ENCODE data around the gene RAPGEF3. TPM values are rescaled to one million over a fixed set of nuclear protein-coding genes. Genes with fewer than 3 reads are reported as not detected.

The RAPGEF3 gene
- total RNA-seq, 2 donors from 2014 or later, result 27.3 to 35.9 TPM

GRCh38 chr12:47715877-47716548, 42.7 kb downstream of the RAPGEF3 start:
- peak in 1 of 2 donors; percentile 2 for ATAC-seq
- intact Hi-C loops (cut with DNase I), result loop anchor here (2.0 to 10.0 kb wide), 7 partner anchors 43 to 249 kb away; partner anchors contain the start of genes RAPGEF3 (in 1 of the 2) and TMEM106C (in 1 of the 2)
- DNase-seq, result peak; percentile 44

GRCh38 chr12:47715393-47715876, 43.2 kb downstream of the RAPGEF3 start:
- ATAC-seq (peak; percentile 59 to 67), DNase-seq (peak; percentile 84)
- intact Hi-C loops (cut with DNase I), result loop anchor here (2.0 to 10.0 kb wide), 5 partner anchors 51 to 249 kb away; partner anchors contain the start of gene TMEM106C (in 1 of the 2)

GRCh38 chr12:47714826-47715386, 43.8 kb downstream of the RAPGEF3 start:
- ATAC-seq, result no peak
- no peak for DNase-seq
- intact Hi-C loops (cut with DNase I), result loop anchor here (2.0 to 10.0 kb wide), 5 partner anchors 52 to 250 kb away; partner anchors contain the start of gene TMEM106C (in 1 of the 2)

GRCh38 chr12:47712171-47712570, 46.5 kb downstream of the RAPGEF3 start:
- intact Hi-C loops (cut with DNase I), result loop anchor here in 1 of 2 donors (10.0 kb wide), 1 partner anchor 253 kb away; the partner anchor contains the start of gene TMEM106C
- no peak for ATAC-seq

DNA sequence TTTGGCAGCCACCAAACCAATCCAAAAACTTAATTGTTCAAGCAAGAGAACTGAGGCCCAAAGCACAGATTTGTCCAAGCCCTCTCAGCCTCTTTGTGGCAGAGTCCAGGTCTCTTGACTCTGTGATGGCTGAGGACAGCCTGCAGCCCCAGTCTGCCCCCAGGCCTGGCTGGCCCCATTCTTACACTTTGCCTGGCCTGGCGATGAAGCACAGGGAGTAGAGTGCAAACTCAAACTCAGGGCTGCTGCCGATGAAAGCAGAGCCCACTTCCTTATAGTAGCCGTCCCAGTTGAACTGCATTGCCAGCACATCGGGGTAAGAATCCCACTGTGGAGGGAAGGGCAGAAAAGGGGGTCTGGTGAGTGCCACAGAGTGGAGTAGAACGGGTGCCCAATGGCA, 47.2 kb downstream of the RAPGEF3 start:
- ATAC-seq, result no peak
- intact Hi-C loops (cut with DNase I), result loop anchor here in 1 of 2 donors (10.0 kb wide), 1 partner anchor 253 kb away; the partner anchor contains the start of gene TMEM106C
- no peak for DNase-seq

More at GRCh38 chr12:47712171-47712570, 46.5 kb downstream of the RAPGEF3 start:
- no peak for DNase-seq

DNA sequence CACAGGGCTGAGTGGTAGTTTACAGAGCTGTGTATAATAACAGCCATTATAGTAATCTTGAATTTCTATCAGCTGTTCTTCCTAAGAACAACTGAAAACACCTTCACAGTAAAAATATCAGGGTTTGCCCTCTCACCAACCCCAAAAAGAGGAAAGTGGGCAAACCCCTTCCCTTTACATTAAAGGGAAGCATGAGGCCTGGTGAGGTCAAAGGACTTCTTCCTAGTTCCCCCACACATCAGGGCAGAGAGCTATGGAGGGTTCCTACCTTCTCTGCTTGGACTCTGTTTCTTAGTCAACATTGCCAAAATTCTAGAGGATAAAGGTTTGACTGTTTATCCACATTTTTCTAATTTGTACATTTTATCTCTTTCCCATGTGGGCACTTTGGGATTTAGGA, 48.4 kb downstream of the RAPGEF3 start:
- ATAC-seq (no peak), DNase-seq (no peak)
- intact Hi-C loops (cut with DNase I), result loop anchor here in 1 of 2 donors (10.0 kb wide), 1 partner anchor 255 kb away; the partner anchor contains the start of gene TMEM106C

GRCh38 chr12:47709671-47710070, 49.0 kb downstream of the RAPGEF3 start:
- no peak for ATAC-seq
- intact Hi-C loops (cut with DNase I), result loop anchor here in 1 of 2 donors (10.0 kb wide), 1 partner anchor 255 kb away; the partner anchor contains the start of gene TMEM106C
- DNase-seq, result no peak

GRCh38 chr12:47709237-47709636, 49.4 kb downstream of the RAPGEF3 start:
- ATAC-seq (no peak), DNase-seq (no peak)
- intact Hi-C loops (cut with DNase I), result no loop called here

DNA sequence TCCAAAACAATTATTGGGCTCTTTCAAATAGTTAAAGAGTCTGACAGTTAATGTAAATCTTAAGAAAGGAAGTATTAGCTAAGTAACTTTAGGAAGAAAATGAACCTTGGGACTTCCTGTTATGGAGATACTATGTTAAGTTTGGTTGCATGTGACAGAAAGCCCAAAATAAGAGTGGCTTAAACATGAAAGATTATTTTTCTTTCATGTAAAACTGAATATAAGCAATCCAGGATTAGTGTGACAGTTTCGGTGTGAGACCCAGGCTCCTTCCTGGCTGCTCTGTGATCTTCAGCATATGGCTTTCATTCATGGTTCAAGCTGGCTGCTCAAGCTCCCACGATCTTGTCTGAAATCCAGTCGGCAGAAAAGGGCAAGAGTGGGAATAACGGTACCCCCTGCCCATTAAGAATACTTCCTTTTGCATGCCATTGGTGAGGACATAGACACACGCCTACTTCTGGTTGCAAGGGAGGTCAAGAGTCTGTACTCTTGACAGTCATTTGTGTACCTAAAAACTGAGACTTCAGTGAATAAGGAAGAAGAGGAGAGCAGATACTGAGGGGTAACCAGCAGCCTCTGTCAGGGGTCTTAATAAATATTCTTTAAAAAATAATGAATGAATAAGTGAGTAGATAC, 50.7 kb downstream of the RAPGEF3 start:
- no peak for ATAC-seq
- intact Hi-C loops (cut with DNase I), result no loop called here
- DNase-seq, result no peak

DNA sequence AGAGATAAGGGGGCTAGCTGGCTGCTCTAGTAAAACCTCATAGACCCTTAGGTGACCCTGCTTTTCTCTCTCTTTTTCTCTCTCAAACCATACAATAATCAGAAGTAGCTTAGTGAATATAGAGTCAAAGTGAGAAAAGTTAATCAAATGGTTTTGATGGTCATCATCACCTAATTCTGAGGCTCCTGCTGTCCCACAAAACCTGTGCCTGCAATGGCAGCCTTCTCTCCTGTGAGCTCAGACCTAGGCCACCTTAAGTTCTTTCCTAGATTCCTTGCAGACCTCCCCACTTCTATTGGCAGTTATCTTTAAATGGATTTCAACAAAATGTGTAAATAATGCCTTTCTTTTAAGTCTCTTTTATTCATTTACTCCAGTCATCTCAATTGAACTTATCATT, 51.3 kb downstream of the RAPGEF3 start:
- ATAC-seq (no peak), DNase-seq (no peak)
- intact Hi-C loops (cut with DNase I), result no loop called here

GRCh38 chr12:47705566-47706425, 52.9 kb downstream of the RAPGEF3 start, which contains the start of gene RPAP3:
TSS of gene RPAP3 (minus strand) at chr12:47706030. CDS start at chr12:47702840, 3,190 bp downstream.
- ATAC-seq (peak; percentile 99), DNase-seq (peak; percentile 98)
- intact Hi-C loops (cut with DNase I), result no loop called here

DNA sequence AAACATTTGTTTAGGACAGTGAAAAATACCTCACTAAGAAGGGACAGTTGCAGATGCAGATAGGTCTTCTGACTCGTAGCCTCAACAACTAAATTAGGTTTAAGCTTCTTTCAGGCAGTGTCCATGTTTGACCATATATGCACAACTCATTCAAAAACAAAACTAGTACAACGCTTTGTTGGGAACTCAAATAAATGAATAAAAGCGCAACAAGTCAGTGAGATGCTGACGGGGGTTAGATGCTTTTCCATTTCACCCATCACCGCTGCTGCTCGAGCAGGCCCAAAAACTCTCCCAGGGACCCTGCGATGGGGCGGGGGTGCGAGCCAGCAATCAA, 53.5 kb downstream of the RAPGEF3 start:
- no peak for DNase-seq
- ATAC-seq, result no peak
- intact Hi-C loops (cut with DNase I), result no loop called here

GRCh38 chr12:47704719-47705118, 54.0 kb downstream of the RAPGEF3 start:
- ATAC-seq (no peak), DNase-seq (no peak)
- intact Hi-C loops (cut with DNase I), result no loop called here

GRCh38 chr12:47700263-47700662, 58.4 kb downstream of the RAPGEF3 start:
- ATAC-seq (no peak), DNase-seq (no peak)
- intact Hi-C loops (cut with DNase I), result no loop called here

DNA sequence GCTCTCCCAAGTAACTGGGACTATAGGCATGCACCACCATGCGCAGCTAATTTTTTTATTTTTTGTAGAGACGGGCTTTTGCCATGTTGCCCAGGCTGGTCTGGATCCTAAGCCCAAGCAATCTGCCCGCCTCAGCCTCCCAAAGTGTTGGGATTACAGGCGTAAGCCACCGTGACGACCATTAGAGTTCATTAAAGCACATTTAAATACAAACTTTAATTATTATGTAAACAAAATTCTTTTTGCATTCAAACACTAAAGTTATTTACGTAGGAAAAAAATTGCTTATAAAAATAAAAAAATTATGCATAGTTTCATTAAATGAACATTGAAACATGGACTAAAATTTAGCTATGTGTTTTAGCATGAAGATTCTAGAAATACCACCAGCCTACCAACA, 60.0 kb downstream of the RAPGEF3 start:
- intact Hi-C loops (cut with DNase I), result no loop called here
- ATAC-seq (no peak), DNase-seq (no peak)

DNA sequence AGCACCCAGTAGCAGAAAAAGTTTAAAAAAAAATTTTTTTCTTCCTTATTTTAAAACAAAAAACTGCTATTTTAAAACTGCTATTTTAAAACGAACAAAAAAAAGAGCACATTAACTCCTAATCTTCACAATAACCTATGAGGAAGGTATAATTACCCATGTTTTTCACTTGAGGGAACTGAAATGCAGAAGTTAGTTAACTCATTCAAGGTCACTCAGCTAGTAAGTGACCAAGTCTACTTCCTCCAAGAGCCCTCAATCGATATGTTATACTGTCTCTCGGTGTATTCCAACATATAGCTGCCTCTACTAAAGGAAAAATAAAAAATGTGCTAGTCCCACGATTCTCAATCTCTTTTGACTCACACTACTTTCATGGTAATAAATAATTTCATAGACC, 60.6 kb downstream of the RAPGEF3 start:
- no peak for ATAC-seq

DNA sequence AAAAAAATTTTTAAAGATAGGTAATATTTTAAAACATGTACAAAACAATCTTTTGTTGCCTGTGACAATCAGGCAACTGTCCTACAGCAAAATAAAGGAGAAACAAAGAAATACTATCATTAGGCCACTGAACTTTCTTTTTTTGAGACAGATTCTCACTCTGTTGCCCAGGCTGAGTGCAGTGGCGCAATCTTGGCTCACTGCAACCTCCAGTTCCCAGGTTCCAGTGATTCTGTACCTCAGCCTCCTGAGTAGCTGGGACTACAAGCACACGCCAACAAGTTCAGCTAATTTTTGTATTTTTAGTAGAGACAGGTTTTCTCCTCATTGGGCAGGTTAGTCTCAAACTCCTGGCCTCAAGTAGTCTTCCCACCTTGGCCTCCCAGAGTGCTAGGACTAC, 69.5 kb downstream of the RAPGEF3 start:
- DNase-seq, result no peak
- intact Hi-C loops (cut with DNase I), result no loop called here

More for the DNA sequence above, 60.6 kb downstream of the RAPGEF3 start:
- intact Hi-C loops (cut with DNase I), result no loop called here
- no peak for DNase-seq

DNA sequence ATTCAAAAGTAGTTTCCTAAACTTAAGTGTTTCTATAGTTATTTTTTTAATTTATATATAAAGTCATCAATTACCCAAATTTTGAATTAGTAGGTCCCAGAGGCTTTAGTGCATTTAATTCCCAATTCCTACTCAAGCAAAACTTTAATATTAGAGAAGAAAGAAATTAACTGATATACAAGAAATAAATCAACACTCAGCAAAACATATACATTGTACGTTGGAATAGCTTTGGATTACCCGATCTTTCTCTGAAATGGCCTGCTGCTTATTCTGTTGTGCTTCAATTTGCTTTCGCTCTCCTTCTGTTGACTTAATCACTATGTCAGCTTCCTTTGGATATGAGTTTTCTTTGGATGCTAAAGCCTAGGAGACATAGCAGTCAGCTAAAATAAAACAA, 71.0 kb downstream of the RAPGEF3 start:
- ATAC-seq, result no peak
- intact Hi-C loops (cut with DNase I), result no loop called here
- no peak for DNase-seq

More for the DNA sequence above, 69.5 kb downstream of the RAPGEF3 start:
- ATAC-seq, result no peak

All from left cardiac atrium (tissue), 4 donors.